CD4-positive, alpha-beta memory T cell (primary cell): ENCODE measurements around the gene SUSD5. TPM values are rescaled to one million over a fixed set of nuclear protein-coding genes. Genes with fewer than 3 reads are reported as not detected.
"Not testable (repeated sequence)": the region's sequence is repeated elsewhere in the genome, so short reads cannot be mapped to it uniquely, and the experiment has no call there.

Experiments
- CTCF ChIA-PET: fragments of 350-600 bp; sonication (Branson Sonifier 250); formaldehyde crosslinking; loops from one replicate; lab custom pipeline; 2021; ENCODE audit warnings: inconsistent platforms; ENCODE audit not compliant: partially characterized antibody; lab: Charles Lee
- POLR2A ChIA-PET: fragments of 350-600 bp; sonication (Branson Sonifier 250); formaldehyde crosslinking; loops from one replicate; lab custom pipeline; 2021; ENCODE audit not compliant: partially characterized antibody; lab: Charles Lee
- DNase-seq, 5 donors: peaks; one replicate each; pipeline versions ENCODE4 v3.0.0 to v3.0.0-alpha.2; 2020 to 2022; ENCODE audit warnings: mixed read lengths in 1 of 5
- H3K27ac ChIP-seq: one replicate; pipeline ENCODE4 v1.7.0; 2013; ENCODE audit warnings: low read depth, low read length
- H3K27me3 ChIP-seq: 2 replicates; pipeline ENCODE4 v1.7.0; 2013; ENCODE audit warnings: mild to moderate bottlenecking, low read length, moderate library complexity; ENCODE audit not compliant: insufficient read depth
- H3K36me3 ChIP-seq: 2 replicates; pipeline ENCODE4 v1.7.0; 2013; ENCODE audit warnings: mild to moderate bottlenecking, low read length, moderate library complexity; ENCODE audit not compliant: insufficient read depth
- H3K4me1 ChIP-seq: 2 replicates; pipeline ENCODE4 v1.7.0; 2013; ENCODE audit warnings: mild to moderate bottlenecking, low read length, moderate library complexity; ENCODE audit not compliant: insufficient read depth
- H3K4me3 ChIP-seq, 2 donors: one replicate each; pipeline ENCODE4 v1.7.0; 2013; ENCODE audit warnings: low read length in 2 of 2, mild to moderate bottlenecking in 1 of 2
- H3K9me3 ChIP-seq, 2 donors: one replicate each; pipeline ENCODE4 v1.7.0; 2013; ENCODE audit warnings: low read length in 2 of 2, control low read depth in 1 of 2; ENCODE audit not compliant: control insufficient read depth in 1 of 2
- H3K27ac Mint-ChIP-seq, 7 donors: one replicate each; pipeline ENCODE4 v1.8.0; 2020 to 2021; ENCODE audit warnings: mixed read lengths in 7 of 7, mild to moderate bottlenecking in 6 of 7, inconsistent platforms in 3 of 7, moderate library complexity in 3 of 7
- H3K27me3 Mint-ChIP-seq, 2 donors: one replicate each; pipeline ENCODE4 v1.8.0; 2020 to 2021; ENCODE audit warnings: mixed read lengths in 2 of 2
- H3K36me3 Mint-ChIP-seq, 2 donors: one replicate each; pipeline ENCODE4 v1.8.0; 2020 to 2021; ENCODE audit warnings: mixed read lengths in 2 of 2, inconsistent platforms in 1 of 2, mild to moderate bottlenecking in 1 of 2
- H3K4me1 Mint-ChIP-seq, 4 donors: one replicate each; pipeline ENCODE4 v1.8.0; 2020 to 2021; ENCODE audit warnings: mixed read lengths in 4 of 4, mild to moderate bottlenecking in 1 of 4
- H3K4me3 Mint-ChIP-seq, 8 donors: one replicate each; pipeline ENCODE4 v1.8.0; 2020 to 2021; ENCODE audit warnings: mixed read lengths in 8 of 8, mild to moderate bottlenecking in 7 of 8, moderate library complexity in 6 of 8, inconsistent platforms in 3 of 8
- H3K9me3 Mint-ChIP-seq, 8 donors: one replicate each; pipeline ENCODE4 v1.8.0; 2020 to 2021; ENCODE audit warnings: mixed read lengths in 8 of 8, mild to moderate bottlenecking in 5 of 8, inconsistent platforms in 3 of 8, moderate library complexity in 1 of 8
- intact Hi-C: fragments of 100-400 bp; cut with micrococcal nuclease; formaldehyde crosslinking; loops from one replicate; pipeline ENCODE4 v1.15.1; 2023
- polyA plus RNA-seq, 2 donors: library from polyadenylated mRNA; unstranded; fragments of 300-500 nt; fragmentation: Illumina TruSeq; gene quantifications; one replicate each; pipeline ENCODE4 v1.2.3, GENCODE V29; 2021
- total RNA-seq, 2 experiments: library from RNA; stranded (reverse); gene quantifications; one replicate each; pipeline ENCODE4 v1.2.3, GENCODE V29; 2021

SUSD5 gene
- total and polyA plus RNA-seq, 4 experiments from 2014 or later: 0.21 TPM; not detected in 3

DNA sequence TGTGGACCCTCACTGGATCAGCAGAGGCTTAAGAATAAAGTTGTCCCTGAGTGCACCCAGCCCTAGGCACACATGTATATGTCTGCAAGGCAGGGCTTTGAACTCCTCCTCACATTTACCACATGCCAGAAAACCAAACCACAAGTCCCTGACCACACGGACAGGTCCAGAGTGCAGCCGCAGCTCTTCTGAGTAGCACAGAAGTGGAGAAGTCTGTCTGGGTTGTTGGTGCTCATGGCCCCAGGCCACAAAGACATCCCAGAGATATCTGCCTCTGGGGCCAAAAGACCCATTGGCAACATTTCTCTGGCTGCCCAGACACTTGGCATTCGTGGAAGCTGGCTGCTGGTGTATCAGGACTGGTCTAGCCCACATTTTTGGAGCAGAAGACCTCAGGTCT is 17.4 kb downstream of the SUSD5 start:
- peaks cover 2 to 5% of the 10 kb centered on the region in 2 donors for H3K27me3 Mint-ChIP-seq
- H3K4me3 Mint-ChIP-seq: no peak overlapping the region
- no peaks in the 10 kb centered on the region for H3K4me1 ChIP-seq
- H3K36me3 Mint-ChIP-seq: no peaks in the 10 kb centered on the region
- no peak overlapping the region for H3K27ac Mint-ChIP-seq
- ChIA-PET CTCF (no interaction called here), POLR2A (no interaction called here)
- no peaks in the 10 kb centered on the region for H3K36me3 ChIP-seq
- no peaks in the 10 kb centered on the region for H3K4me1 Mint-ChIP-seq
- H3K27me3 ChIP-seq: no peaks in the 10 kb centered on the region
- H3K9me3 ChIP-seq: no peaks in the 10 kb centered on the region
- DNase-seq: no peak
- intact Hi-C loops: no loop called here
- H3K4me3 ChIP-seq: no peak overlapping the region
- peaks cover 0 to 2% (median 0%) of the 10 kb centered on the region in 8 donors for H3K9me3 Mint-ChIP-seq
- no peak overlapping the region for H3K27ac ChIP-seq

- DNase-seq: no peak
- H3K9me3 Mint-ChIP-seq: peaks cover 0 to 2% (median 0%) of the 10 kb centered on the region in 8 donors
- H3K27me3 Mint-ChIP-seq: peaks cover 4 to 5% of the 10 kb centered on the region in 2 donors
- H3K4me3 Mint-ChIP-seq: no peak overlapping the region
- H3K27ac Mint-ChIP-seq: no peak overlapping the region
- Histone ChIP-seq H3K9me3 (no peaks in the 10 kb centered on the region), H3K36me3 (no peaks in the 10 kb centered on the region), H3K27ac (no peak overlapping the region), H3K4me1 (no peaks in the 10 kb centered on the region), H3K4me3 (no peak overlapping the region), H3K27me3 (no peaks in the 10 kb centered on the region)
- H3K36me3 Mint-ChIP-seq: no peaks in the 10 kb centered on the region
- intact Hi-C loops: no loop called here
- no peaks in the 10 kb centered on the region for H3K4me1 Mint-ChIP-seq
- ChIA-PET POLR2A (no interaction called here), CTCF (no interaction called here)
Observed at GRCh38 chr3:33196538-33196937, 22.1 kb downstream of the SUSD5 start.

DNA sequence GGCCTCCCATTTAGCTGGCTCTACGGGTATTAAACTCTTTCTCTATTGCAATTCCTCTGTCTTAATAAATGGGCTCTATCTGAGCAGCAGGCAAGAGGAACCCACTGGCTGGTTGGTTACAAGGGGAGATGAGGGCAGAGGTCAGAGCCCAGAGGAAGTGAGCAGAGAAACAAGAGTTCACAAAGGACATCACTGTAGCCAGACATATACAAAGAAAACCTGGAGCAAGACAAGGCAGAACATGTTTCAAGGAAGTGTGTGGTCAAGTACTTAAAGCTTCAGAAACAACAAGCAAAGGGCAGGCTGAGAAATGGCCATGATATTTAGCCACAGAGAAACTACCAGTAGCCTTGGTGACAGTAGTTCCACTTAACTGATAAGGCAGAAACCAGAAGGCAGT is 24.3 kb downstream of the SUSD5 start:
- Histone ChIP-seq H3K27ac (no peak overlapping the region), H3K9me3 (no peaks in the 10 kb centered on the region), H3K4me3 (no peak overlapping the region), H3K36me3 (no peaks in the 10 kb centered on the region), H3K4me1 (no peaks in the 10 kb centered on the region), H3K27me3 (no peaks in the 10 kb centered on the region)
- POLR2A ChIA-PET: no interaction called here
- H3K4me1 Mint-ChIP-seq: no peaks in the 10 kb centered on the region
- intact Hi-C loops: no loop called here
- DNase-seq: no peak
- H3K4me3 Mint-ChIP-seq: no peak overlapping the region
- H3K36me3 Mint-ChIP-seq: no peaks in the 10 kb centered on the region
- H3K27me3 Mint-ChIP-seq: peaks cover 8% of the 10 kb centered on the region in 2 donors
- peaks cover 0 to 2% (median 0%) of the 10 kb centered on the region in 8 donors for H3K9me3 Mint-ChIP-seq
- CTCF ChIA-PET: no interaction called here
- H3K27ac Mint-ChIP-seq: no peak overlapping the region

DNA sequence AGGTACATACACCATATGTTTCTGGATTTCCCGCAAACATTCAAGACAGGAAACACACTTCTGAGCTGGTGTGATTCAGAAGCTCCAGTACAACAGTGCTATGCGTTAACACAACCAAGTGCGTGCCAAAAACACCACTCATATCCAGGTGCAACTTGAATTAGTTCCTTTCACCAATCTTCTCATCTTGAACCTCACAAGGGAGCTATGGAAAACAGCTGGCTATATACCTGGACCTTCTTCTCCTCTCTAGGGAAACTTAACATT is 31.3 kb downstream of the SUSD5 start:
- no peak for DNase-seq
- Histone ChIP-seq H3K4me3 (no peak overlapping the region), H3K27me3 (no peaks in the 10 kb centered on the region), H3K4me1 (no peaks in the 10 kb centered on the region), H3K27ac (no peak overlapping the region), H3K36me3 (no peaks in the 10 kb centered on the region), H3K9me3 (no peaks in the 10 kb centered on the region)
- H3K4me3 Mint-ChIP-seq: no peak overlapping the region
- H3K27me3 Mint-ChIP-seq: peaks cover 18 to 19% of the 10 kb centered on the region in 2 donors
- H3K9me3 Mint-ChIP-seq: peaks cover 0 to 19% (median 9%) of the 10 kb centered on the region in 8 donors
- peaks cover 1 to 3% of the 10 kb centered on the region in 2 donors for H3K36me3 Mint-ChIP-seq
- H3K4me1 Mint-ChIP-seq: no peaks in the 10 kb centered on the region
- ChIA-PET CTCF (no interaction called here), POLR2A (no interaction called here)
- intact Hi-C loops: no loop called here
- H3K27ac Mint-ChIP-seq: no peak overlapping the region

DNA sequence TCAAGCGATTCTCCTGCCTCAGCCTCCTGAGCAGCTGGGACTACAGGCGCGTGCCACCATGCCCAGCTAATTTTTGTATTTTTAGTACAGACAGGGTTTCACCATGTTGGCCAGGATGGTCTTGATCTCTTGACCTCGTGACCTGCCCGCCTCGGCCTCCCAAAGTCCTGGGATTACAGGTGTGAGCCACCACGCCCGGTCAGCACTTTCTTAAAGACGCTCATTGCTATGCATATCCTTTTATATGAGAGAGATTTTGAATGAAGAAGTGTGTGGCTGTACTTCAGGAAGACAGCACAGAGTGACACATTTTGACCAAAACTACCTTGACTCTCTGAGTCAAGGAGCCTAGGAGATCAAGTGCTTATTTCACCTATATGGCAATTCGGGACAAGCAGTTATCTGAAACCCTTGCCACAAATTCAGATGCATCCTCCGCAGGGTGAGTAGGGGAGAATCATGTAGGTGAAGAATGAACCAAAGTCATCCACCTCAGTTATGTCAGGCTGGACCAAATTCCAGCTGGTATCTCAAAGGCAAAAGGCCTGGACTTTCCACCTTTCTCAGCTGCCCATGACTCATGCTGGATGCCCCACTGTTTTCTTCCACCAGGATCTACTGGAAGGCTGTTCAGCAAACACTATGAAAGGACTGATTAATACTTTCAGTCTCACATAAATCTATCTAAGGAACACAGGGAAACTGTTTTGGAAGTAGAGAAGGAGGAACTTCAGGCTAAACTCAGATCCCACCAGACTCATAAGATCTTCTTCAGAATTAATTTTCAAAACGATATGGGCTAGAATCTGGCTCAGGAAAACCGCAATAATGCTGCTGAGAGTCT is 31.9 kb downstream of the SUSD5 start:
- H3K4me3 ChIP-seq: no peak overlapping the region
- H3K4me3 Mint-ChIP-seq: no peak overlapping the region
- H3K36me3 ChIP-seq: no peaks in the 10 kb centered on the region
- intact Hi-C loops: no loop called here
- CTCF ChIA-PET: no interaction called here
- H3K4me1 ChIP-seq: no peaks in the 10 kb centered on the region
- no peak overlapping the region for H3K27ac ChIP-seq
- no peak overlapping the region for H3K27ac Mint-ChIP-seq
- H3K36me3 Mint-ChIP-seq: peaks cover 1 to 3% of the 10 kb centered on the region in 2 donors
- no peaks in the 10 kb centered on the region for H3K9me3 ChIP-seq
- H3K9me3 Mint-ChIP-seq: peaks cover 0 to 22% (median 13%) of the 10 kb centered on the region in 8 donors
- H3K27me3 ChIP-seq: no peaks in the 10 kb centered on the region
- H3K27me3 Mint-ChIP-seq: peaks cover 18 to 19% of the 10 kb centered on the region in 2 donors
- no peaks in the 10 kb centered on the region for H3K4me1 Mint-ChIP-seq
- DNase-seq: peak in 1 of 5 donors; percentile 5
- POLR2A ChIA-PET: no interaction called here

DNA sequence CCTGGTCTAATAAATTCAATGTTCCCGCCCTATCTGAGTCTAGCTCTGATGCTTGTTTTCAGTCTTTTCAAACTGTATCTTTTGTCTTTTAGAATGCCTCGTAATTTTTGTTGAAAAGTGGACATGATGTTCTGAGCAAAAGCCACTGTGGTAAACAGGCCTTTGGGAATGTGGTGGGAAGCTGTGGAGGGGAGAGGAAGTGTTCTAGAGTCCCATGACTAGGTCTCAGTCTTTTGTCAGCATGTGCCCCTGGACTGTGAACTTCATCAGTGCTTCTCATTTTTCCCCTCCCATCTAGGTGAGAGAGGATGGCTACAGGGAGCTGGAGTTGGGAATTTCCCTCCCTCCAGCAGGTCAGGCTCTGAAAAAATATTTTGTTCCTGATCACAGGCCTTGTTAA is 33.7 kb downstream of the SUSD5 start:
- H3K27me3 Mint-ChIP-seq: peaks cover 15% of the 10 kb centered on the region in 2 donors
- no peaks in the 10 kb centered on the region for H3K36me3 ChIP-seq
- H3K27ac Mint-ChIP-seq: no peak overlapping the region
- no peak overlapping the region for H3K4me3 ChIP-seq
- peaks cover 1 to 3% of the 10 kb centered on the region in 2 donors for H3K36me3 Mint-ChIP-seq
- no peaks in the 10 kb centered on the region for H3K4me1 ChIP-seq
- intact Hi-C loops: no loop called here
- no peaks in the 10 kb centered on the region for H3K9me3 ChIP-seq
- peaks cover 0 to 25% (median 13%) of the 10 kb centered on the region in 8 donors for H3K9me3 Mint-ChIP-seq
- ChIA-PET POLR2A (no interaction called here), CTCF (interaction anchor here (1.1 kb wide), 1 partner anchor 53 kb away, joined by 4 read pairs; no protein-coding TSS in a partner anchor)
- H3K4me1 Mint-ChIP-seq: no peaks in the 10 kb centered on the region
- no peak for DNase-seq
- no peaks in the 10 kb centered on the region for H3K27me3 ChIP-seq
- H3K27ac ChIP-seq: no peak overlapping the region
- H3K4me3 Mint-ChIP-seq: no peak overlapping the region

DNA sequence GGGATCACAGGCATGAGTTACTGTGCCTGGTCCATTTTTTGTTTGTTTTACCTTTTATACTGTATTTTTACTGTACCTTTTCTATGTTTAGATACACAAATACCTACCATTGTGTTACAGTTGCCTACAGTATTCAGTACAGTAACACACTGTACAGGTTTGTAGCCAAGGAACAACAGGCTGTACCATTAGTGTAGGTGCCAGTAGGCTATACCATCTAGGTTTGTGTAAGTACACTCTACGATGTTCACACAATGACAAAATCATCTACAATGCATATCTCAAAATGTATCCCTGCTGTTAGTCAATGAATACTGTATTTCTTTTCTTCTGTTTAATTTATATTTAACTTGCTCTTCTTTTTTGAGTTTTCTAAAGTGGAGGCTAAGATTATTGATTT is 37.0 kb downstream of the SUSD5 start:
- intact Hi-C loops, H3K27ac ChIP-seq, DNase-seq, H3K4me3 Mint-ChIP-seq, H3K36me3 ChIP-seq, POLR2A ChIA-PET, H3K4me1 Mint-ChIP-seq, H3K36me3 Mint-ChIP-seq, H3K4me1 ChIP-seq, H3K27me3 Mint-ChIP-seq, H3K27ac Mint-ChIP-seq, H3K4me3 ChIP-seq, H3K27me3 ChIP-seq, H3K9me3 ChIP-seq: not testable (repeated sequence)
- CTCF ChIA-PET: interaction anchor here (1.2 kb wide), 1 partner anchor 9 kb away, joined by 3 read pairs; no protein-coding TSS in a partner anchor
- H3K9me3 Mint-ChIP-seq: peaks cover 2 to 44% (median 24%) of the 10 kb centered on the region in 8 donors
